Skin epidermis (tissue), 12 donors: ENCODE measurements around the gene RNF167.

Experiments used
- H3K27ac ChIP-seq, 21 experiments: fragments of 200-600 bp; sonication (generic) in 11 of 21; one replicate each; pipeline ENCODE4 v1.5.0; 2020; ENCODE audit warnings: mild to moderate bottlenecking in 3 of 21, inconsistent platforms in 2 of 21, moderate library complexity in 2 of 21
- H3K4me3 ChIP-seq, 7 experiments: fragments of 200-600 bp; sonication (generic) in 2 of 7; one replicate each; pipeline ENCODE4 v1.5.0; 2020; ENCODE audit warnings: inconsistent platforms in 2 of 7, mild to moderate bottlenecking in 2 of 7, moderate library complexity in 1 of 7

RNF167 gene

GRCh38 chr17:4939796-4940554 is at the start of gene RNF167, which contains the start of gene SLC25A11:
RNF167 (plus strand) TSS chr17:4940268; CDS start chr17:4940910, 642 bp downstream.
SLC25A11 (minus strand) TSS chr17:4940046; CDS start chr17:4939910, 136 bp downstream.
- H3K4me3 ChIP-seq = peak within 1 kb of the TSS; percentile 42 to 89 (median 77)
- peak within 1 kb of the TSS; percentile 68 to 100 (median 96) for H3K27ac ChIP-seq

- no peak overlapping the region for H3K4me3 ChIP-seq
- H3K27ac ChIP-seq = no peak overlapping the region
Measured at GRCh38 chr17:4891411-4892410, 48.4 kb upstream of the RNF167 start.

GRCh38 chr17:4892499-4893221 is 47.4 kb upstream of the RNF167 start:
- Histone ChIP-seq H3K27ac (no peak overlapping the region), H3K4me3 (no peak overlapping the region)

GRCh38 chr17:4893272-4893671 is 46.8 kb upstream of the RNF167 start:
- H3K4me3 ChIP-seq = no peak overlapping the region

GRCh38 chr17:4893721-4894560 is 46.1 kb upstream of the RNF167 start:
- H3K27ac ChIP-seq = no peak overlapping the region
- no peak overlapping the region for H3K4me3 ChIP-seq

More at GRCh38 chr17:4893272-4893671, 46.8 kb upstream of the RNF167 start:
- H3K27ac ChIP-seq = no peak overlapping the region

- Histone ChIP-seq H3K4me3 (no peak overlapping the region), H3K27ac (no peak overlapping the region)
Measured at GRCh38 chr17:4895121-4895520, 44.9 kb upstream of the RNF167 start.

- no peak overlapping the region for H3K27ac ChIP-seq
- H3K4me3 ChIP-seq = no peak overlapping the region
Measured at GRCh38 chr17:4895657-4896331, 44.3 kb upstream of the RNF167 start.

GRCh38 chr17:4896332-4897197 is 43.5 kb upstream of the RNF167 start:
- H3K27ac ChIP-seq = no peak overlapping the region
- H3K4me3 ChIP-seq = no peak overlapping the region

- Histone ChIP-seq H3K27ac (no peak overlapping the region), H3K4me3 (no peak overlapping the region)
Measured at GRCh38 chr17:4897198-4897687, 42.8 kb upstream of the RNF167 start.

- Histone ChIP-seq H3K27ac (peak overlapping the region in 2 of 21 experiments; percentile 44 to 73), H3K4me3 (no peak overlapping the region)
Measured at GRCh38 chr17:4897785-4898184, 42.3 kb upstream of the RNF167 start.

GRCh38 chr17:4898351-4898750 is 41.7 kb upstream of the RNF167 start:
- H3K27ac ChIP-seq = peak overlapping the region in 8 of 21 experiments; percentile 6 to 80 (median 64)
- H3K4me3 ChIP-seq = peak overlapping the region in 3 of 7 experiments; percentile 42 to 58 (median 53)

GRCh38 chr17:4898927-4899326 is 41.1 kb upstream of the RNF167 start:
- peak overlapping the region in 19 of 21 experiments; percentile 1 to 80 (median 68) for H3K27ac ChIP-seq

GRCh38 chr17:4899341-4900230 is 40.5 kb upstream of the RNF167 start, which contains the start of gene C17orf107:
C17orf107 (plus strand) TSS chr17:4899536; CDS start chr17:4899763, 227 bp downstream.
- H3K4me3 ChIP-seq = peak within 1 kb of the TSS; percentile 32 to 58 (median 42)
- peak within 1 kb of the TSS in 19 of 21 experiments; percentile 1 to 80 (median 68) for H3K27ac ChIP-seq

More at GRCh38 chr17:4898927-4899326, 41.1 kb upstream of the RNF167 start:
- peak overlapping the region; percentile 32 to 58 (median 42) for H3K4me3 ChIP-seq

- peak overlapping the region in 13 of 21 experiments; percentile 45 to 80 (median 70) for H3K27ac ChIP-seq
Measured at GRCh38 chr17:4900231-4901107, 39.6 kb upstream of the RNF167 start.

More at GRCh38 chr17:4900231-4901107, 39.6 kb upstream of the RNF167 start:
- H3K4me3 ChIP-seq = peak overlapping the region; percentile 32 to 58 (median 42)
